HG03457 (cell line): ENCODE results near the gene ARHGAP27.
"Not testable (repeated sequence)": the region's sequence is repeated elsewhere in the genome, so short reads cannot be mapped to it uniquely, and the experiment has no call there.

ENCODE experiments used
- ATAC-seq: cut with Tn5 transposase; IDR thresholded peaks from one replicate; pipeline ENCODE4 v1.9.1; 2021; ENCODE audit warnings: moderate number of reproducible peaks; ENCODE audit not compliant: unreplicated experiment

ARHGAP27 gene

GRCh38 chr17:45364531-45365390 is 67.9 kb downstream of the ARHGAP27 start:
- ATAC-seq: no peak

DNA sequence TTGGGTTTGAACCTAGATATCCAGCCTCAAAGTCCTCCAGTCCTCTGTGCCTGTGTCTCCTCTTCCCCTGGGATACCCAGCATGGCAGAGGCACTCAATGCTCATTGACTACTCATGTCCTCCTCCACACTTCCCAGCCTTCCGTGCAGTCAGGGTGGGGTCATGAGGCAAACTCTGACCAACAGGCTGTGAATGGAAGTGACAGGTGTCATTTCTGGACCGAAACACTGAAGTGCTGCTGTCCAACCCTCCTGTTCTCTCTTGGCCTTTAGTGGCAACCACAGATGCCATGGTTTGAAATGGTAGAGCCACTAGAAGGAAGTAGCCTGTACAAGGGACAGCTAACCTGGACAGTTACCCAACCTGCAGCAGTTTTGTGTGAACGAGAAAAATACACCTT is 69.2 kb downstream of the ARHGAP27 start:
- ATAC-seq: no peak

DNA sequence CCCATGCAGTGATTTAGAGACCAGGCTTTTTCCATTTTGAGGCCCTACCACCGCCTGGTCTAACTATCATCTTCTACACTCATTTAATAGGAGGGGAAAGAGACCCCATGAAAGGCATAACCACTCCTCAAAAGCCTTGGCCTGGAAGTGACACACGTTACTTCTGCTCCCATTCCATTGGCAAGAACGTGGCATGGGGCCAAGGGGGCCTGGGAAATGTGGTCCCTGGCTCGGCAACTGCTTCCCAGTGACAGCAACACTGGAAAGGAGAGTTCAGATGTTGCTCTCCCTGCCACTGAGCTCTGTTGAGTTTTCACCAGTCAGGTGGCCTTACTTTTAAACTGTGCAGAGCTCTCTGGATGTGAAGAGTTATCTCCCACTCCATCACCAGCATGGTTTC is 70.7 kb downstream of the ARHGAP27 start:
- ATAC-seq: no peak

- no peak for ATAC-seq
Measured at GRCh38 chr17:45361451-45361850, 71.2 kb downstream of the ARHGAP27 start.

GRCh38 chr17:45357364-45357997 is 75.2 kb downstream of the ARHGAP27 start:
- ATAC-seq: no peak

GRCh38 chr17:45355087-45355486 is 77.6 kb downstream of the ARHGAP27 start:
- ATAC-seq: no peak

DNA sequence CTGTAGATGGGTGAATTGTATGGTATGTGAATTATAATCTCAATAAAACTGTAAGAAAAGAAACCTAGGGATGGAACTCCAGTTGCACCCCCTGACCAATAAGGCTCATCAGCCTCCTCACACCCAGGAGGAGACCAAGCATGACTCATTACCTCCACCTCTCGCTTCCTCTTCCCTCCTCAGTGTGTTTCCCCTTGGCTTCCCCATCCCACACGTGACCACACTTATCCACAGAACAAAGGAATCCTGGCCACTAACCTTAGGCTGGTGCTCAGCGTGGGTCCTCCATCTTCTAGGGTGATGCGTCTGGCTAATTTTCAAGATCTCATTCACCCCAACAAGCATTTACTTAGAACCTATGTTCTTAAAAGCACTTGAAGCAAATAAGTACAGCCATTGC is 79.6 kb downstream of the ARHGAP27 start:
- no peak for ATAC-seq

DNA sequence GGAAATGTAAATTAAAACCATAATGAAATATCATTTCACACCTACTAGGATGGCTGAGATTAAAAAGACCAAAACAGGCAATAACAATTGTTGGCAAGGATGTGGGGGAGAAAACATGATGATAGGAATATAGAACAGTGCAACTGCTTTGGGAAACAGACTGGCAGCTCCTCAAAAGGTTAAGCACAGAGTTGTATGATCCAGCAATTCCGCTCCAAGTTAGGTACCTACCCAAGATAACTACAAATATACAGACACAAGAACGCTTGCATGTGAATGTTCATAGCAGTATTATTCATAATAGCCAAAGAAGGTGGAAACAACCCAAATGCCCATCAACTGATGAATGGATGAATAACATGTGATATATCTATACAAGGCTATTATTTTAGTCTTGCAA is 80.8 kb downstream of the ARHGAP27 start:
- no peak for ATAC-seq

- no peak for ATAC-seq
Measured at GRCh38 chr17:45347444-45347843, 85.2 kb downstream of the ARHGAP27 start.

DNA sequence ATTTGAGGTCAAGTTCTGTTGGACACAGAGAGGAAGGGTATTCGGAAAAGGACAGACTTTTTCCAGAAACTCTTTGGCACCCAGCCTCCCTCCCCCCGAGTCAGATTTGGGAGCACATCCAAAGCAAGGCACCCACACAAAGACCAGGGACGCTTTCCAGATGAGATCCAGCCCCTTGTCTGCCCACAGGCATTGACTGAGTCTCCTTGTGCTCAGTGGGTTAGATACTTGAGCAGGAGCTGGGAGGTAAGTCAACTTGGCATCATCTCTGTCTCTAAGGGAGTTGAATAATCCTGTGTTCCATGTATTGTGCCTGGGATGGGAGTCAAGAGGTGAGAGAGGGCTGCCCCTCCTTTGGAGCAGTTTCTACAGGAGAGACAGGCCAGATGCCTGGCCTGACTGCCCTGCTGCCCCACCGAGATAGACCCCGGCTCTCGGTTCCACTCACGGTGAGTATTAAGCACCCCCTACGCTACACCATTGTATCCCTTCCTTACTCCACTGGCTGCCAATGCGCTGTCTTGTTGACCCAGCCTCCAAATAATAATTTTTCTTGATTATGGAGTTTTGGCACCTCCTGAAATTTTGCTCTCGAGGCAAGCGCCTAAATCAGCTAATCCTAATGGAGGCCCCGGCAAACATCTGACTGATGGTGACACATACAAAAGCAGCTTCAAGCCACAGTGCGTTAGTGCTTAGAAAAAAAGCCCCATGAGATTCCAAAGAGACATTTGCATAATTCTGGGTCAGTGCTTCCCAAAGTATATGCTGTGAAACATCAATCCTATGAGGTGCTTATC is 86.3 kb downstream of the ARHGAP27 start:
- ATAC-seq: no peak

DNA sequence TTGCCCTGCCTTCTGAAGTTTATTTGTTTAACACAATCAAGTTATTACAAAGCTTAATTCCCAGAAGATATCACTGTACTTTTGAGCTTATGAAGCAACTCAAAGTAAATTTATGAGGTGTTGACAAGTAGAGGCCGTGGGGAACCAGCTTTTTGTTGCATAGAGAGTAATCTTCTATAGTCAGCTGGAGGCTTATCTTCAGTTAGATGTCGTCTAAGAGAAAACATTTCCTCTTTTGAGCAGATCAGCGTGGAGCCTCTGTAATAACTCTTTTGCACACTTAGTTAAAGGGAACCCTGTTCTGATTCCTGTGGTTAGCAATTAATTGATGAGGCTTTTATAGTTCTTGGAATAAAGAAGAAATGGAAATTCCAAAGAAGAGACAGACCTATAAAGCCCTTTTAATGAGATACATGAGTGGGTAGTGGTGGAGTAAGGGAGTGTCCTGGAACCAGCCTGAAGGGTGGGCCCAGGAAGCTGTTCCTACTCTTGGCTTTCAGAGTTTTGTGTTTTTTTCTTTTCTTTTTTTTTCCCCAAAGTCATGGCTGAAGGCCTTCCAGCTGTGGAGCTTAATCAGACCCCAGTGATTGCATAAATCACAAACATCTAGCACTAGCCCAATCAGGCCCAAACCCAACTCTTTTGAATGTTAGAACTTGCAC is 87.0 kb downstream of the ARHGAP27 start:
- no peak for ATAC-seq

- no peak for ATAC-seq
Measured at GRCh38 chr17:45345246-45345553, 87.5 kb downstream of the ARHGAP27 start.

GRCh38 chr17:45343967-45344664 is 88.6 kb downstream of the ARHGAP27 start:
- not testable (repeated sequence) for ATAC-seq
